Measurements from ENCODE around the gene BCL7A. TPM values are rescaled to one million over a fixed set of nuclear protein-coding genes. Genes with fewer than 3 reads are reported as not detected.

Gene BCL7A
- total and polyA plus RNA-seq, 9 of the 15 experiments (the other 6 are each of a cell fraction or from before 2014, with no cell fraction given) = 0.25 to 21.9 (median 14.9) TPM

DNA sequence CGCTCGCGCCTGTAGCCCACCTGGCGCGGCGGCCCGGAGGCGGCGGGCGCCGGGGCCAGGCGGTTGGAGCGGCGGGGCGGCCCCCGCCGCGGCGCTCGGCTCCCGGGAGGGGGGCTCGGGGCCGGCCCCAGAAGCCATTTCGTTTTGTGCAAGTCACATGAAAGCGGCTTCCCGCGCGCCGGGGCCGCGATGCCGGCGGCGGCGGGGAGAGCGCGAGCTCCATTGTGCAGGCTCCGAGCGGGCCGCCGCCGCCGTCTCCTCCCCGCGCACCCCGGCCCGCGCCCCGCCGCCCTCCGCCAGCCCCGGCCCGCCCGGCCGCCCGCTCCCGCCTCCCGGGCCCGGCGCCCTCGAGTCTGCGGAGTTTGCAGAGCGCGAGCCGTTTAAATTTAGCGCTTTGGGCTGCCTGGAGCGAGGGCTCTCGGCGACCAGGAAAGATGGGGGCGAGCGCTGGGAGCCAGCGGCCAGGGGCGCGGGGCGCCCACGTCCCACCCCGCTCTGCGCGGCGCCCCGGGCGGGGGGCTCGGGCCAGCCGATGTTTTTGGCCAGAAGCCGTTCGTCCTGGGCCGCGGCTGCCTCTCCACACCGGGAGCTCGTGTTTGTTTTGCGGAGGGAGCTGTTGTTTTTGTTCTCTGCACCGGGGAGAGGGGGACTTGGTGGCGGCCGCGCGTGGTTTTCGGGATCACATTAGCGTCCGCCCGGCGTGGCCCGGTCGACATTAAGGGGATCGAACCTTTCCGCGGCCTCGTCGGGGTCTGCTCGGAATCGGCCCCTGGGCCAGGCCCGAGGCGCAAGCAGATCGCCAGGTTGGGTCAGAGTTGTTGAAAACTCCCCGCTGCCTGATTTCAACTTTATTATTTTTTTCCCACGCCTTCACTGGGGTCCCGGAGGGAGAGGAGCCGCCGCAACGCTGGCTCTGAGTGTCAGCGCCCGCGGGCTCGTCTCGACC lies 982 bp downstream of the BCL7A start (continued):
- TF ChIP-seq, protein P1, sequence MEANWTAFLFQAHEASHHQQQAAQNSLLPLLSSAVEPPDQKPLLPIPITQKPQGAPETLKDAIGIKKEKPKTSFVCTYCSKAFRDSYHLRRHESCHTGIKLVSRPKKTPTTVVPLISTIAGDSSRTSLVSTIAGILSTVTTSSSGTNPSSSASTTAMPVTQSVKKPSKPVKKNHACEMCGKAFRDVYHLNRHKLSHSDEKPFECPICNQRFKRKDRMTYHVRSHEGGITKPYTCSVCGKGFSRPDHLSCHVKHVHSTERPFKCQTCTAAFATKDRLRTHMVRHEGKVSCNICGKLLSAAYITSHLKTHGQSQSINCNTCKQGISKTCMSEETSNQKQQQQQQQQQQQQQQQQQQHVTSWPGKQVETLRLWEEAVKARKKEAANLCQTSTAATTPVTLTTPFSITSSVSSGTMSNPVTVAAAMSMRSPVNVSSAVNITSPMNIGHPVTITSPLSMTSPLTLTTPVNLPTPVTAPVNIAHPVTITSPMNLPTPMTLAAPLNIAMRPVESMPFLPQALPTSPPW (CRISPR knock-in tag; IDR thresholded peaks at IDR 0.05) = peak; percentile 59; the same call in 1 of the 2 replicates
- no peak for TF ChIP-seq DACH1 (IDR thresholded peaks at IDR 0.05; ENCODE audit: partially characterized antibody)
- no peak for TF ChIP-seq DMBX1 (CRISPR knock-in tag; IDR thresholded peaks at IDR 0.05; ENCODE audit: borderline replicate concordance)
- no peak for TF ChIP-seq NR2C1 (IDR thresholded peaks at IDR 0.05)
- TF ChIP-seq NR2C1 (tag; IDR thresholded peaks at IDR 0.05) = no peak
- TF ChIP-seq, protein P2, sequence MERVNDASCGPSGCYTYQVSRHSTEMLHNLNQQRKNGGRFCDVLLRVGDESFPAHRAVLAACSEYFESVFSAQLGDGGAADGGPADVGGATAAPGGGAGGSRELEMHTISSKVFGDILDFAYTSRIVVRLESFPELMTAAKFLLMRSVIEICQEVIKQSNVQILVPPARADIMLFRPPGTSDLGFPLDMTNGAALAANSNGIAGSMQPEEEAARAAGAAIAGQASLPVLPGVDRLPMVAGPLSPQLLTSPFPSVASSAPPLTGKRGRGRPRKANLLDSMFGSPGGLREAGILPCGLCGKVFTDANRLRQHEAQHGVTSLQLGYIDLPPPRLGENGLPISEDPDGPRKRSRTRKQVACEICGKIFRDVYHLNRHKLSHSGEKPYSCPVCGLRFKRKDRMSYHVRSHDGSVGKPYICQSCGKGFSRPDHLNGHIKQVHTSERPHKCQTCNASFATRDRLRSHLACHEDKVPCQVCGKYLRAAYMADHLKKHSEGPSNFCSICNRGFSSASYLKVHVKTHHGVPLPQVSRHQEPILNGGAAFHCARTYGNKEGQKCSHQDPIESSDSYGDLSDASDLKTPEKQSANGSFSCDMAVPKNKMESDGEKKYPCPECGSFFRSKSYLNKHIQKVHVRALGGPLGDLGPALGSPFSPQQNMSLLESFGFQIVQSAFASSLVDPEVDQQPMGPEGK (CRISPR knock-in tag; IDR thresholded peaks at IDR 0.05; ENCODE audit: borderline replicate concordance) = no peak
- no peak for TF ChIP-seq EHMT2 (IDR thresholded peaks at IDR 0.05)
- TF ChIP-seq, protein P3, sequence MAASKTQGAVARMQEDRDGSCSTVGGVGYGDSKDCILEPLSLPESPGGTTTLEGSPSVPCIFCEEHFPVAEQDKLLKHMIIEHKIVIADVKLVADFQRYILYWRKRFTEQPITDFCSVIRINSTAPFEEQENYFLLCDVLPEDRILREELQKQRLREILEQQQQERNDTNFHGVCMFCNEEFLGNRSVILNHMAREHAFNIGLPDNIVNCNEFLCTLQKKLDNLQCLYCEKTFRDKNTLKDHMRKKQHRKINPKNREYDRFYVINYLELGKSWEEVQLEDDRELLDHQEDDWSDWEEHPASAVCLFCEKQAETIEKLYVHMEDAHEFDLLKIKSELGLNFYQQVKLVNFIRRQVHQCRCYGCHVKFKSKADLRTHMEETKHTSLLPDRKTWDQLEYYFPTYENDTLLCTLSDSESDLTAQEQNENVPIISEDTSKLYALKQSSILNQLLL (CRISPR knock-in tag; IDR thresholded peaks at IDR 0.05; ENCODE audit: borderline replicate concordance) = no peak
- no peak for TF ChIP-seq ZNF143 (CRISPR knock-in tag; IDR thresholded peaks at IDR 0.05)
- no peak for TF ChIP-seq ZNF76 (CRISPR knock-in tag; IDR thresholded peaks at IDR 0.05; ENCODE audit: borderline replicate concordance)
- peak; percentile 62 for TF ChIP-seq POLR2G (IDR thresholded peaks at IDR 0.05; ENCODE audit: low read depth, low read length)
- TF ChIP-seq, protein P4, sequence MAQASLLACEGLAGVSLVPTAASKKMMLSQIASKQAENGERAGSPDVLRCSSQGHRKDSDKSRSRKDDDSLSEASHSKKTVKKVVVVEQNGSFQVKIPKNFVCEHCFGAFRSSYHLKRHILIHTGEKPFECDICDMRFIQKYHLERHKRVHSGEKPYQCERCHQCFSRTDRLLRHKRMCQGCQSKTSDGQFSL (CRISPR knock-in tag; IDR thresholded peaks at IDR 0.05) = no peak
- TF ChIP-seq, protein P4 (tag; IDR thresholded peaks at IDR 0.05) = no peak
- TF ChIP-seq, protein P5, sequence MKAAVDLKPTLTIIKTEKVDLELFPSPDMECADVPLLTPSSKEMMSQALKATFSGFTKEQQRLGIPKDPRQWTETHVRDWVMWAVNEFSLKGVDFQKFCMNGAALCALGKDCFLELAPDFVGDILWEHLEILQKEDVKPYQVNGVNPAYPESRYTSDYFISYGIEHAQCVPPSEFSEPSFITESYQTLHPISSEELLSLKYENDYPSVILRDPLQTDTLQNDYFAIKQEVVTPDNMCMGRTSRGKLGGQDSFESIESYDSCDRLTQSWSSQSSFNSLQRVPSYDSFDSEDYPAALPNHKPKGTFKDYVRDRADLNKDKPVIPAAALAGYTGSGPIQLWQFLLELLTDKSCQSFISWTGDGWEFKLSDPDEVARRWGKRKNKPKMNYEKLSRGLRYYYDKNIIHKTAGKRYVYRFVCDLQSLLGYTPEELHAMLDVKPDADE (conservative IDR thresholded peaks at IDR 0.05; ENCODE audit: control insufficient read depth, low read depth, low read length) = peak; percentile 29; the same call in 1 of the 2 replicates
- TF ChIP-seq RBFOX2 (IDR thresholded peaks at IDR 0.05; ENCODE audit: low read depth, low read length) = no peak; the same call in none of the 2 replicates
- TF ChIP-seq GTF2F1 (IDR thresholded peaks at IDR 0.05; ENCODE audit: low read depth, low read length) = no peak
- TF ChIP-seq, protein P6, sequence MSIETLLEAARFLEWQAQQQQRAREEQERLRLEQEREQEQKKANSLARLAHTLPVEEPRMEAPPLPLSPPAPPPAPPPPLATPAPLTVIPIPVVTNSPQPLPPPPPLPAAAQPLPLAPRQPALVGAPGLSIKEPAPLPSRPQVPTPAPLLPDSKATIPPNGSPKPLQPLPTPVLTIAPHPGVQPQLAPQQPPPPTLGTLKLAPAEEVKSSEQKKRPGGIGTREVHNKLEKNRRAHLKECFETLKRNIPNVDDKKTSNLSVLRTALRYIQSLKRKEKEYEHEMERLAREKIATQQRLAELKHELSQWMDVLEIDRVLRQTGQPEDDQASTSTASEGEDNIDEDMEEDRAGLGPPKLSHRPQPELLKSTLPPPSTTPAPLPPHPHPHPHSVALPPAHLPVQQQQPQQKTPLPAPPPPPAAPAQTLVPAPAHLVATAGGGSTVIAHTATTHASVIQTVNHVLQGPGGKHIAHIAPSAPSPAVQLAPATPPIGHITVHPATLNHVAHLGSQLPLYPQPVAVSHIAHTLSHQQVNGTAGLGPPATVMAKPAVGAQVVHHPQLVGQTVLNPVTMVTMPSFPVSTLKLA (conservative IDR thresholded peaks at IDR 0.05) = no peak
